Hepatocyte (in vitro differentiated cells): ENCODE measurements around the gene KCNQ1. TPM values are rescaled to one million over a fixed set of nuclear protein-coding genes. Genes with fewer than 3 reads are reported as not detected.

Experiments
- DNase-seq: peaks from one replicate; pipeline ENCODE4 v3.0.0-alpha.2; 2016; ENCODE audit warnings: low spot score
- H2AFZ ChIP-seq: fragments of 200-600 bp; sonication (generic); 2 replicates; pipeline ENCODE4 v1.6.0; 2016; ENCODE audit warnings: antibody characterized with exemption, mild to moderate bottlenecking
- H3K27ac ChIP-seq: fragments of 200-600 bp; sonication (generic); 2 replicates; pipeline ENCODE4 v1.5.1; 2016; ENCODE audit warnings: mild to moderate bottlenecking
- H3K27me3 ChIP-seq: fragments of 200-600 bp; sonication (generic); 2 replicates; pipeline ENCODE4 v1.6.1; 2016
- H3K36me3 ChIP-seq: fragments of 200-600 bp; sonication (generic); replicated peaks from 2 replicates; pipeline ENCODE4 v1.5.1; 2016; ENCODE audit warnings: low read depth; ENCODE audit not compliant: insufficient read depth
- H3K4me1 ChIP-seq: fragments of 200-600 bp; sonication (generic); 2 replicates; pipeline ENCODE4 v1.5.1; 2016; ENCODE audit warnings: mild to moderate bottlenecking, moderate library complexity; ENCODE audit not compliant: insufficient read depth
- H3K4me2 ChIP-seq: fragments of 200-600 bp; sonication (generic); 2 replicates; pipeline ENCODE4 v1.6.0; 2016
- H3K4me3 ChIP-seq: fragments of 200-600 bp; sonication (generic); 2 replicates; pipeline ENCODE4 v1.5.1; 2016; ENCODE audit warnings: mild to moderate bottlenecking
- H3K79me2 ChIP-seq: fragments of 200-600 bp; sonication (generic); 2 replicates; pipeline ENCODE4 v1.6.0; 2017; ENCODE audit warnings: mild to moderate bottlenecking
- H3K9me2 ChIP-seq: fragments of 200-600 bp; sonication (generic); replicated peaks from 2 replicates; pipeline ENCODE4 v1.6.0; 2017; ENCODE audit warnings: mild to moderate bottlenecking; ENCODE audit not compliant: insufficient read depth
- H3K9me3 ChIP-seq: fragments of 200-600 bp; sonication (generic); 2 replicates; pipeline ENCODE4 v1.5.1; 2016; ENCODE audit warnings: low read depth, mild to moderate bottlenecking
- H4K20me1 ChIP-seq: fragments of 200-600 bp; sonication (generic); 2 replicates; pipeline ENCODE4 v1.6.0; 2016; ENCODE audit warnings: mild to moderate bottlenecking; ENCODE audit not compliant: insufficient read depth, poor library complexity, severe bottlenecking
- CTCF ChIP-seq: fragments of 200-600 bp; sonication (generic); IDR thresholded peaks from 2 replicates; pipeline ENCODE4 v1.5.1; 2016; ENCODE audit warnings: antibody characterized with exemption, mild to moderate bottlenecking; ENCODE audit not compliant: poor library complexity
- EZH2 ChIP-seq: fragments of 200-600 bp; sonication (generic); IDR thresholded peaks from 2 replicates; pipeline ENCODE4 v1.6.1; 2016; ENCODE audit warnings: antibody characterized with exemption, mild to moderate bottlenecking, borderline replicate concordance
- EZH2phosphoT487 ChIP-seq: fragments of 200-600 bp; sonication (generic); IDR thresholded peaks from one replicate; pipeline ENCODE4 v1.6.1; 2018; ENCODE audit warnings: antibody characterized with exemption, mild to moderate bottlenecking, low read depth, moderate library complexity; ENCODE audit not compliant: unreplicated experiment, severe bottlenecking
- WGBS: methylation state at CpG from one replicate; pipeline ENCODE4 v1.1.6; 2016; ENCODE audit warnings: low lambda C conversion rate; ENCODE audit errors: missing lambda C conversion rate; 5-methylcytosine and 5-hydroxymethylcytosine counted together
- polyA plus RNA-seq: library from polyadenylated mRNA; unstranded; fragments of >200 nt; fragmentation: Nextera tagmentation; extraction: Ambion mirVana; gene quantifications from 2 replicates; pipeline ENCODE4 v1.2.1, GENCODE V29; 2016
- total RNA-seq: library from RNA; depleted of rRNA; stranded (reverse); fragments of >200 nt; gene quantifications from 2 replicates; pipeline ENCODE4 v1.2.3, GENCODE V29; 2014

Gene KCNQ1
- total and polyA plus RNA-seq, 2 experiments from 2014 or later = 1.8 to 6.4 TPM

- no peak overlapping the region for H2AFZ ChIP-seq
- DNase-seq = no peak
- 95% methylated on average over 4 of the region's 4 CpGs for WGBS
- no peaks in the 10 kb centered on the region for H3K4me1 ChIP-seq
- H3K27ac ChIP-seq = no peak overlapping the region
- H3K4me3 ChIP-seq = no peak overlapping the region
- H3K9me3 ChIP-seq = no peaks in the 10 kb centered on the region
- H3K9me2 ChIP-seq = no peaks in the 10 kb centered on the region
- no peak overlapping the region for H3K4me2 ChIP-seq
- no peaks in the 10 kb centered on the region for H3K27me3 ChIP-seq
- no peaks in the 10 kb centered on the region for H4K20me1 ChIP-seq
- no peaks in the 10 kb centered on the region for H3K79me2 ChIP-seq
- TF ChIP-seq CTCF (no peak), EZH2 (no peak), EZH2phosphoT487 (no peak)
- H3K36me3 ChIP-seq = no peaks in the 10 kb centered on the region
Observed at GRCh38 chr11:2766166-2766565, 321.4 kb downstream of the KCNQ1 start.

GRCh38 chr11:2767071-2767470 is 322.3 kb downstream of the KCNQ1 start:
- Histone ChIP-seq H2AFZ (no peak overlapping the region), H3K36me3 (no peaks in the 10 kb centered on the region), H3K4me3 (no peak overlapping the region), H3K27ac (no peak overlapping the region), H3K4me1 (no peaks in the 10 kb centered on the region), H3K9me2 (no peaks in the 10 kb centered on the region), H4K20me1 (no peaks in the 10 kb centered on the region), H3K27me3 (no peaks in the 10 kb centered on the region), H3K79me2 (no peaks in the 10 kb centered on the region), H3K4me2 (no peak overlapping the region), H3K9me3 (no peaks in the 10 kb centered on the region)
- no peak for DNase-seq
- WGBS = 89% methylated on average over 5 of the region's 5 CpGs
- no peak for TF ChIP-seq EZH2phosphoT487
- no peak for TF ChIP-seq EZH2

- H3K36me3 ChIP-seq = no peaks in the 10 kb centered on the region
- no peaks in the 10 kb centered on the region for H3K27me3 ChIP-seq
- H4K20me1 ChIP-seq = no peaks in the 10 kb centered on the region
- no peak overlapping the region for H3K27ac ChIP-seq
- H2AFZ ChIP-seq = no peak overlapping the region
- H3K9me2 ChIP-seq = no peaks in the 10 kb centered on the region
- 96% methylated on average over 8 of the region's 8 CpGs for WGBS
- no peaks in the 10 kb centered on the region for H3K9me3 ChIP-seq
- H3K79me2 ChIP-seq = no peaks in the 10 kb centered on the region
- H3K4me3 ChIP-seq = no peak overlapping the region
- H3K4me2 ChIP-seq = no peak overlapping the region
- DNase-seq = no peak
- no peaks in the 10 kb centered on the region for H3K4me1 ChIP-seq
- no peak for TF ChIP-seq EZH2phosphoT487
Observed at GRCh38 chr11:2767801-2768200, 323.0 kb downstream of the KCNQ1 start.

- H3K27ac ChIP-seq = no peak overlapping the region
- H3K4me3 ChIP-seq = no peak overlapping the region
- H3K36me3 ChIP-seq = no peaks in the 10 kb centered on the region
- peak; percentile 38 for DNase-seq
- no peaks in the 10 kb centered on the region for H3K4me1 ChIP-seq
- no peak for TF ChIP-seq EZH2phosphoT487
- no peak for TF ChIP-seq CTCF
- TF ChIP-seq EZH2 = no peak
- no peaks in the 10 kb centered on the region for H3K9me3 ChIP-seq
- H3K27me3 ChIP-seq = peaks cover 3% of the 10 kb centered on the region
- H3K4me2 ChIP-seq = no peak overlapping the region
- no peaks in the 10 kb centered on the region for H3K79me2 ChIP-seq
- WGBS = 88% methylated on average over 14 of the region's 14 CpGs
- H2AFZ ChIP-seq = no peak overlapping the region
- no peaks in the 10 kb centered on the region for H3K9me2 ChIP-seq
- H4K20me1 ChIP-seq = no peaks in the 10 kb centered on the region
Observed at GRCh38 chr11:2768471-2769408, 323.9 kb downstream of the KCNQ1 start.
